ENCODE data around the gene SLC9A9. TPM values are rescaled to one million over a fixed set of nuclear protein-coding genes. Genes with fewer than 3 reads are reported as not detected.

SLC9A9 gene
- total RNA-seq, 1 donor from 2014 or later = 20.4 TPM

GRCh38 chr3:143581972-143582722 lies 266.1 kb downstream of the SLC9A9 start:
- no peak overlapping the region for H3K27ac ChIP-seq (ENCODE audit: low read depth, low read length)
- H3K36me3 ChIP-seq (ENCODE audit: control insufficient read depth in 3 of 3, insufficient read depth in 3 of 3, low read length in 3 of 3) = peaks cover 0 to 3% (median 0%) of the 10 kb centered on the region in 3 donors
- no peaks in the 10 kb centered on the region for H3K27me3 ChIP-seq (ENCODE audit: control insufficient read depth in 3 of 3, insufficient read depth in 3 of 3, low read length in 3 of 3)
- no peak overlapping the region for H3K9ac ChIP-seq (ENCODE audit: low read depth in 1 of 3, low read length in 3 of 3)
- H3K4me3 ChIP-seq (ENCODE audit: low read length in 3 of 3) = no peak overlapping the region
- no peaks in the 10 kb centered on the region for H3K4me1 ChIP-seq (ENCODE audit: control insufficient read depth in 3 of 3, insufficient read depth in 3 of 3, low read length in 3 of 3)
- H3K9me3 ChIP-seq (ENCODE audit: control insufficient read depth in 3 of 3, low read length in 3 of 3) = no peaks in the 10 kb centered on the region

DNA sequence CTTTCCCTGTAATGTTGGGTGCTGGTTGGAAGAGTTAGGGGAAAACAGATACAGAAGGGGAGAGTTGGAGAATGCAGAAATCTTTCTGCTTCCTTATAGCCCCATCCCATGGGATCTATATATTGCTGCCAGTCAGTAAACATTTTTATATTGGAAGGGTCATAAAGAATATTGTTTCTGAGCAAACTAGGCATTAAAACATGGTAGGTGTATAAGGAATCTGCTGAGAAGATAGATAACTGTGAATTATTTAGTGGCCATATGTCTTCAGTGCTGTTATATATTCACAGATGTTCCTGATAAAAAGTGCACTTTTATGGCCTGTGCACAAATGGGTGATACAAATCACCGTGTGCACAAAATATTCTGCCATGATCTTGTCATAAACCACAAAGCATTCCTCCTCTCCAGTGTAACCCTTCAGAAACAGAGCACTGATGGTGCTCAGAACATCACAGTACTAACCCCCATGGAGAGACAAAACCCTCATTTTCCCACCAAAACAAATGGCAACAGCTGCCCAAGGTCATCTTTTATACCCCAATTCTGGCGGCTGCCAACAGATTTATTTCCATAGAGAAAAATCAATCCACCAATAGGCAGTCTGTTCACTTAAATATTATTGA lies 269.3 kb downstream of the SLC9A9 start:
- H3K9me3 ChIP-seq (ENCODE audit: control insufficient read depth in 3 of 3, low read length in 3 of 3) = no peaks in the 10 kb centered on the region
- no peak overlapping the region for H3K27ac ChIP-seq (ENCODE audit: low read depth, low read length)
- H3K4me3 ChIP-seq (ENCODE audit: low read length in 3 of 3) = no peak overlapping the region
- peaks cover 0 to 9% (median 3%) of the 10 kb centered on the region in 3 donors for H3K36me3 ChIP-seq (ENCODE audit: control insufficient read depth in 3 of 3, insufficient read depth in 3 of 3, low read length in 3 of 3)
- H3K4me1 ChIP-seq (ENCODE audit: control insufficient read depth in 3 of 3, insufficient read depth in 3 of 3, low read length in 3 of 3) = no peaks in the 10 kb centered on the region
- no peaks in the 10 kb centered on the region for H3K27me3 ChIP-seq (ENCODE audit: control insufficient read depth in 3 of 3, insufficient read depth in 3 of 3, low read length in 3 of 3)
- no peak overlapping the region for H3K9ac ChIP-seq (ENCODE audit: low read depth in 1 of 3, low read length in 3 of 3)

GRCh38 chr3:143576568-143577270 lies 271.5 kb downstream of the SLC9A9 start:
- H3K27ac ChIP-seq (ENCODE audit: low read depth, low read length) = no peak overlapping the region
- H3K4me1 ChIP-seq (ENCODE audit: control insufficient read depth in 3 of 3, insufficient read depth in 3 of 3, low read length in 3 of 3) = no peaks in the 10 kb centered on the region
- no peak overlapping the region for H3K4me3 ChIP-seq (ENCODE audit: low read length in 3 of 3)
- H3K27me3 ChIP-seq (ENCODE audit: control insufficient read depth in 3 of 3, insufficient read depth in 3 of 3, low read length in 3 of 3) = no peaks in the 10 kb centered on the region
- no peak overlapping the region for H3K9ac ChIP-seq (ENCODE audit: low read depth in 1 of 3, low read length in 3 of 3)
- H3K36me3 ChIP-seq (ENCODE audit: control insufficient read depth in 3 of 3, insufficient read depth in 3 of 3, low read length in 3 of 3) = peaks cover 0 to 9% (median 0%) of the 10 kb centered on the region in 3 donors
- no peaks in the 10 kb centered on the region for H3K9me3 ChIP-seq (ENCODE audit: control insufficient read depth in 3 of 3, low read length in 3 of 3)

DNA sequence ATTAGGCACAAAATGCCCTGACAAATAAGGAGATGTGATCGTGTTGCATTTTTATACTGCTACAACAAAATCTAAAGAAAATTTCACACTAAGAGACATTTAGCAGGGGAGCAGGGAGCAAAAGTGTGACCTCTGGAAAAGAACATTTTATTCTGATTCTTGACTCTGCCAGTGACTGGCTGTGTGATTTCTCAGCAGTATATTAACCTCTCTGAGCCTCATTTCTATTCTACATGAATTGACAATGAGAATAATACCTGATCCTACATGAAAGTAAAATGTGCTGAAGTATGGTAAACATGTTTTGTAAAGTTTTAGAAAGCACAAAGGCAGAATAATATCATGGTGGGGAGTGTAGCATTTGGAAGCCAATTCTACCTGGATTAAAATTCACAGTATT lies 273.3 kb downstream of the SLC9A9 start:
- H3K27ac ChIP-seq (ENCODE audit: low read depth, low read length) = no peak overlapping the region
- H3K4me3 ChIP-seq (ENCODE audit: low read length in 3 of 3) = no peak overlapping the region
- no peaks in the 10 kb centered on the region for H3K27me3 ChIP-seq (ENCODE audit: control insufficient read depth in 3 of 3, insufficient read depth in 3 of 3, low read length in 3 of 3)
- H3K9me3 ChIP-seq (ENCODE audit: control insufficient read depth in 3 of 3, low read length in 3 of 3) = no peaks in the 10 kb centered on the region
- H3K9ac ChIP-seq (ENCODE audit: low read depth in 1 of 3, low read length in 3 of 3) = no peak overlapping the region
- H3K36me3 ChIP-seq (ENCODE audit: control insufficient read depth in 3 of 3, insufficient read depth in 3 of 3, low read length in 3 of 3) = peaks cover 0 to 9% (median 0%) of the 10 kb centered on the region in 3 donors
- H3K4me1 ChIP-seq (ENCODE audit: control insufficient read depth in 3 of 3, insufficient read depth in 3 of 3, low read length in 3 of 3) = no peaks in the 10 kb centered on the region

- Histone ChIP-seq H3K9ac (ENCODE audit: low read depth in 1 of 3, low read length in 3 of 3) (no peak overlapping the region), H3K4me1 (ENCODE audit: control insufficient read depth in 3 of 3, insufficient read depth in 3 of 3, low read length in 3 of 3) (no peaks in the 10 kb centered on the region), H3K27me3 (ENCODE audit: control insufficient read depth in 3 of 3, insufficient read depth in 3 of 3, low read length in 3 of 3) (no peaks in the 10 kb centered on the region)
Observed at GRCh38 chr3:143573610-143574303, 274.5 kb downstream of the SLC9A9 start.

DNA sequence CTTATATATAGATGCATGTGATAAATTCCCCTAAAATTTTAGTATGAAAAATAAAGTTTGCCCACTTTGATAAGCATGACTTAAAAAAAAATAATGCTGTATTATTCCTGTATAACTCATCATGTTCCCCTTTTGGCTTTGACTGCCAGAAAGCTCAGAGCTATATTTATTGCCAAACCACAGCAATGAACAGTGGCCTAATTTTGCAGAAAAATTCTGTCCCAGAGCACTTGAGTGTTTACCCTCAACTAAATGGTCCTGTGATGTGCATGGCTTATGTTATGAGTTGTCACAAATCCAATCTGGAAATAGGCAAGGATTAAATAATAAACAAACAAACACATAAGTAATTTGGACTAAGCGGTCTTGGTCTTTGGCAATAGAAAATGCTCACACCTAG lies 276.7 kb downstream of the SLC9A9 start:
- Histone ChIP-seq H3K36me3 (ENCODE audit: control insufficient read depth in 3 of 3, insufficient read depth in 3 of 3, low read length in 3 of 3) (peaks cover 0 to 7% (median 0%) of the 10 kb centered on the region in 3 donors), H3K4me1 (ENCODE audit: control insufficient read depth in 3 of 3, insufficient read depth in 3 of 3, low read length in 3 of 3) (no peaks in the 10 kb centered on the region), H3K9me3 (ENCODE audit: control insufficient read depth in 3 of 3, low read length in 3 of 3) (no peaks in the 10 kb centered on the region), H3K4me3 (ENCODE audit: low read length in 3 of 3) (no peak overlapping the region), H3K27ac (ENCODE audit: low read depth, low read length) (no peak overlapping the region), H3K27me3 (ENCODE audit: control insufficient read depth in 3 of 3, insufficient read depth in 3 of 3, low read length in 3 of 3) (no peaks in the 10 kb centered on the region), H3K9ac (ENCODE audit: low read depth in 1 of 3, low read length in 3 of 3) (no peak overlapping the region)

More at GRCh38 chr3:143573610-143574303, 274.5 kb downstream of the SLC9A9 start:
- no peaks in the 10 kb centered on the region for H3K9me3 ChIP-seq (ENCODE audit: control insufficient read depth in 3 of 3, low read length in 3 of 3)
- H3K36me3 ChIP-seq (ENCODE audit: control insufficient read depth in 3 of 3, insufficient read depth in 3 of 3, low read length in 3 of 3) = peaks cover 0 to 9% (median 0%) of the 10 kb centered on the region in 3 donors
- H3K4me3 ChIP-seq (ENCODE audit: low read length in 3 of 3) = no peak overlapping the region
- H3K27ac ChIP-seq (ENCODE audit: low read depth, low read length) = no peak overlapping the region

DNA sequence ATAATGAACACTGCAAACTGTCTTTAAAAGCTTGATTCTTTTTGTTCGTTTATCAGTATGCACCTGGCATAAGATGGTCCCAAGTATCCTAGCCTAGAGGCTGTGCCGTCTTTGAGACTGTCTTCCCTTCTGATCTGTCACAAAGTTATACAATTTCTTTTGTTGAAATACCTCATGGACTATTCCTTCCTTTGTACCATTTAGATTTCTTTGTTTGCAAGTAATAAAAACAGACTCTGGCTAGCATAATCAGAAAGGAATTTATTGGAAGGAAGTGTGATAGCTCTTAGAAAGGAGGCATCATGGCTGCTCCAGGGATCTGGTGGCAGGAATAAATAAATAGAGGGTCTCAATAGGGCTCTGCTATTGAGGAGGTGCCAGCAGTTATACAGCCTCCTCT lies 280.4 kb downstream of the SLC9A9 start:
- no peaks in the 10 kb centered on the region for H3K36me3 ChIP-seq (ENCODE audit: control insufficient read depth in 3 of 3, insufficient read depth in 3 of 3, low read length in 3 of 3)
- H3K27me3 ChIP-seq (ENCODE audit: control insufficient read depth in 3 of 3, insufficient read depth in 3 of 3, low read length in 3 of 3) = no peaks in the 10 kb centered on the region
- no peak overlapping the region for H3K27ac ChIP-seq (ENCODE audit: low read depth, low read length)
- H3K4me3 ChIP-seq (ENCODE audit: low read length in 3 of 3) = no peak overlapping the region
- H3K4me1 ChIP-seq (ENCODE audit: control insufficient read depth in 3 of 3, insufficient read depth in 3 of 3, low read length in 3 of 3) = no peaks in the 10 kb centered on the region
- H3K9ac ChIP-seq (ENCODE audit: low read depth in 1 of 3, low read length in 3 of 3) = no peak overlapping the region
- no peaks in the 10 kb centered on the region for H3K9me3 ChIP-seq (ENCODE audit: control insufficient read depth in 3 of 3, low read length in 3 of 3)

GRCh38 chr3:143565951-143566350 lies 282.3 kb downstream of the SLC9A9 start:
- Histone ChIP-seq H3K27me3 (ENCODE audit: control insufficient read depth in 3 of 3, insufficient read depth in 3 of 3, low read length in 3 of 3) (no peaks in the 10 kb centered on the region), H3K4me1 (ENCODE audit: control insufficient read depth in 3 of 3, insufficient read depth in 3 of 3, low read length in 3 of 3) (no peaks in the 10 kb centered on the region), H3K4me3 (ENCODE audit: low read length in 3 of 3) (no peak overlapping the region), H3K27ac (ENCODE audit: low read depth, low read length) (no peak overlapping the region), H3K9me3 (ENCODE audit: control insufficient read depth in 3 of 3, low read length in 3 of 3) (no peaks in the 10 kb centered on the region), H3K36me3 (ENCODE audit: control insufficient read depth in 3 of 3, insufficient read depth in 3 of 3, low read length in 3 of 3) (no peaks in the 10 kb centered on the region), H3K9ac (ENCODE audit: low read depth in 1 of 3, low read length in 3 of 3) (no peak overlapping the region)

DNA sequence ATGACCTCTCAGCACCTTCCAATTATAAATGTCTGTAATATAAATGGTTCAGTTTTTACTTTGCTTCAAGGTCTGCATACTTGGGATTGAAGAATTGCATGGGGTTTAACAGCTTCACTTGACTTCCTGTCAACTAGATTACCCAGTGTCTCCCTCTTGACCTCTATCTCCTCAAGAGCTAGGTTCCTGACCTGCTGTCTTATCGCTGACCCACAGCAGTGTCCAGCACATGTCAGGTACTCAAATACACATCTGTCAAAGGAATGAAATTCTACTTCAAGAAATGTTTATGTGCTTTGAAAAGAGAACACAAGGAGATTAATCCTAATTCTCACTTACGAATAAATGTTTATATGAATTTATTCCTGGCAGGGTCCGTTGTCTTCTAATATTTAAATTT lies 284.5 kb downstream of the SLC9A9 start:
- no peak overlapping the region for H3K27ac ChIP-seq (ENCODE audit: low read depth, low read length)
- no peaks in the 10 kb centered on the region for H3K9me3 ChIP-seq (ENCODE audit: control insufficient read depth in 3 of 3, low read length in 3 of 3)
- H3K36me3 ChIP-seq (ENCODE audit: control insufficient read depth in 3 of 3, insufficient read depth in 3 of 3, low read length in 3 of 3) = no peaks in the 10 kb centered on the region
- H3K4me1 ChIP-seq (ENCODE audit: control insufficient read depth in 3 of 3, insufficient read depth in 3 of 3, low read length in 3 of 3) = no peaks in the 10 kb centered on the region
- no peaks in the 10 kb centered on the region for H3K27me3 ChIP-seq (ENCODE audit: control insufficient read depth in 3 of 3, insufficient read depth in 3 of 3, low read length in 3 of 3)
- no peak overlapping the region for H3K9ac ChIP-seq (ENCODE audit: low read depth in 1 of 3, low read length in 3 of 3)
- no peak overlapping the region for H3K4me3 ChIP-seq (ENCODE audit: low read length in 3 of 3)
